HepG2 (cell line): ENCODE data around the gene RPL37. TPM values are rescaled to one million over a fixed set of nuclear protein-coding genes. Genes with fewer than 3 reads are reported as not detected.

Experiments used
- AFF4 ChIP-seq: sonication (generic); formaldehyde crosslinking; IDR thresholded peaks from 2 replicates; pipeline ENCODE4 v1.4.0; 2020; ENCODE audit warnings: missing genetic modification reagents
- MBD4 ChIP-seq: IDR thresholded peaks from 2 replicates; pipeline ENCODE4 v1.6.1; 2012; ENCODE audit warnings: low read length, inconsistent platforms, borderline replicate concordance
- NCOR1 ChIP-seq: fragments of 200-600 bp; sonication (generic); IDR thresholded peaks from 2 replicates; pipeline ENCODE4 v1.7.0; 2017; ENCODE audit warnings: antibody characterized with exemption, low read length, borderline replicate concordance
- PPARG ChIP-seq: conservative IDR thresholded peaks from 2 replicates; pipeline ENCODE4 v1.6.1; 2016; ENCODE audit warnings: missing biosample characterization, missing genetic modification reagents
- TFDP1 ChIP-seq: IDR thresholded peaks from 2 replicates; pipeline ENCODE4 v1.6.1; 2016; ENCODE audit warnings: missing compliant biosample characterization, missing genetic modification reagents, borderline replicate concordance
- YEATS4 ChIP-seq: sonication (generic); formaldehyde crosslinking; IDR thresholded peaks from 2 replicates; pipeline ENCODE4 v1.4.0; 2020; ENCODE audit warnings: missing genetic modification reagents, borderline replicate concordance
- ZFP36 ChIP-seq: fragments of 150-350 bp; IDR thresholded peaks from 2 replicates; pipeline ENCODE4 v1.6.1; 2018; ENCODE audit warnings: borderline replicate concordance, low read length, low read depth; ENCODE audit not compliant: partially characterized antibody
- ZNF331 ChIP-seq: sonication (generic); formaldehyde crosslinking; IDR thresholded peaks from 2 replicates; pipeline ENCODE4 v1.4.0; 2020; ENCODE audit warnings: missing genetic modification reagents
- ZNF333 ChIP-seq: sonication (generic); formaldehyde crosslinking; IDR thresholded peaks from 2 replicates; pipeline ENCODE4 v1.4.0; 2020; ENCODE audit warnings: mild to moderate bottlenecking, missing genetic modification reagents, borderline replicate concordance
- ZNF367 ChIP-seq: sonication (generic); formaldehyde crosslinking; IDR thresholded peaks from 2 replicates; pipeline ENCODE4 v1.4.0; 2020; ENCODE audit warnings: missing genetic modification reagents, borderline replicate concordance
- ZNF710 ChIP-seq: sonication (generic); formaldehyde crosslinking; IDR thresholded peaks from 2 replicates; pipeline ENCODE4 v1.5.0; 2020; ENCODE audit warnings: mild to moderate bottlenecking, missing genetic modification reagents, borderline replicate concordance
- polyA plus RNA-seq, 8 experiments: library from polyadenylated mRNA; depleted of rRNA in 3 of 8; stranded (reverse) in 7 of 8; unstranded in 1 of 8; fragments of >200 nt; fragmentation: Illumina TruSeq in 4 of 8; extraction: Trizol in 4 of 8; gene quantifications; 2 replicates each; pipeline versions ENCODE4 v1.2.1 to v1.2.3, GENCODE V29; 2011 to 2016; ENCODE audit warnings: low read depth in 4 of 8, missing spikeins in 1 of 8, mixed read lengths in 1 of 8; ENCODE audit not compliant: insufficient read depth in 1 of 8
- total RNA-seq, 5 experiments: library from RNA; depleted of rRNA; stranded (reverse); fragments of >200 nt; fragmentation: Illumina TruSeq; extraction: Trizol; gene quantifications; 2 replicates each; pipeline ENCODE4 v1.2.3, GENCODE V29; 2016; ENCODE audit warnings: low read depth in 1 of 5
- TF ChIP-seq, protein P1 (sequence below): IDR thresholded peaks from 2 replicates; pipeline ENCODE4 v1.4.0; 2020; ENCODE audit warnings: mild to moderate bottlenecking, missing genetic modification reagents
- TF ChIP-seq, protein P2 (sequence below): sonication (generic); formaldehyde crosslinking; IDR thresholded peaks from 2 replicates; pipeline ENCODE4 v1.4.0; 2020; ENCODE audit warnings: missing genetic modification reagents
- TF ChIP-seq, protein P3 (sequence below): sonication (generic); formaldehyde crosslinking; IDR thresholded peaks from 2 replicates; pipeline ENCODE4 v1.8.0; 2022; ENCODE audit warnings: low read depth, missing genetic modification reagents

Gene RPL37
- total and polyA plus RNA-seq, 2 of the 13 experiments (the other 11 are each of a cell fraction or from before 2014, with no cell fraction given): 1,981 to 3,367 TPM

DNA sequence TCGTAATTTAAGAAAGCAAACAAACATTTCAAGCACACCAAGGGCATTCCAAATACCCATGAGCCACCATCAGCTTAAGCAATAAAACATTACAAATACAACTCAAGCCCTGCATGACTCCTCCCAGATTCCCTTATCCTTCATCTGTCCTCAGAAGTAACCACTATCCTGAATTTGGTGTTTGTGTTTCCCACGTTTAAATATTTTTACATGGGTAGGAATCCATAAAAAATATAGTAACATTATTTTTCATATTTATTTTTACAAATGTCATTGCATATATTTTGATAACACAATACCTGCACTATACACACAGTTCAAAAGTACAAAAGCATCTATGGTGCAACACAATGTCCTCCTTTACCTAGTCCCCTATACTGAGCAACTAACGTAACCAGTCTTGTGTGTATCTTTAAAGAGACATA is 43.3 kb downstream of the RPL37 start (continued):
- TF ChIP-seq, protein P1, sequence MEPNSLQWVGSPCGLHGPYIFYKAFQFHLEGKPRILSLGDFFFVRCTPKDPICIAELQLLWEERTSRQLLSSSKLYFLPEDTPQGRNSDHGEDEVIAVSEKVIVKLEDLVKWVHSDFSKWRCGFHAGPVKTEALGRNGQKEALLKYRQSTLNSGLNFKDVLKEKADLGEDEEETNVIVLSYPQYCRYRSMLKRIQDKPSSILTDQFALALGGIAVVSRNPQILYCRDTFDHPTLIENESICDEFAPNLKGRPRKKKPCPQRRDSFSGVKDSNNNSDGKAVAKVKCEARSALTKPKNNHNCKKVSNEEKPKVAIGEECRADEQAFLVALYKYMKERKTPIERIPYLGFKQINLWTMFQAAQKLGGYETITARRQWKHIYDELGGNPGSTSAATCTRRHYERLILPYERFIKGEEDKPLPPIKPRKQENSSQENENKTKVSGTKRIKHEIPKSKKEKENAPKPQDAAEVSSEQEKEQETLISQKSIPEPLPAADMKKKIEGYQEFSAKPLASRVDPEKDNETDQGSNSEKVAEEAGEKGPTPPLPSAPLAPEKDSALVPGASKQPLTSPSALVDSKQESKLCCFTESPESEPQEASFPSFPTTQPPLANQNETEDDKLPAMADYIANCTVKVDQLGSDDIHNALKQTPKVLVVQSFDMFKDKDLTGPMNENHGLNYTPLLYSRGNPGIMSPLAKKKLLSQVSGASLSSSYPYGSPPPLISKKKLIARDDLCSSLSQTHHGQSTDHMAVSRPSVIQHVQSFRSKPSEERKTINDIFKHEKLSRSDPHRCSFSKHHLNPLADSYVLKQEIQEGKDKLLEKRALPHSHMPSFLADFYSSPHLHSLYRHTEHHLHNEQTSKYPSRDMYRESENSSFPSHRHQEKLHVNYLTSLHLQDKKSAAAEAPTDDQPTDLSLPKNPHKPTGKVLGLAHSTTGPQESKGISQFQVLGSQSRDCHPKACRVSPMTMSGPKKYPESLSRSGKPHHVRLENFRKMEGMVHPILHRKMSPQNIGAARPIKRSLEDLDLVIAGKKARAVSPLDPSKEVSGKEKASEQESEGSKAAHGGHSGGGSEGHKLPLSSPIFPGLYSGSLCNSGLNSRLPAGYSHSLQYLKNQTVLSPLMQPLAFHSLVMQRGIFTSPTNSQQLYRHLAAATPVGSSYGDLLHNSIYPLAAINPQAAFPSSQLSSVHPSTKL: peak; percentile 59
- TF ChIP-seq TFDP1 (CRISPR knock-in tag) (no peak), ZNF710 (CRISPR knock-in tag) (no peak), ZNF367 (CRISPR knock-in tag) (no peak), ZNF331 (CRISPR knock-in tag) (no peak), ZFP36 (no peak), YEATS4 (CRISPR knock-in tag) (no peak), ZNF333 (CRISPR knock-in tag) (no peak), AFF4 (no peak), MBD4 (peak; percentile 21; the same call in 1 of the 2 replicates), PPARG (CRISPR knock-in tag) (0 out of 2 replicates have a peak, but pooled peaks have one; percentile 11), NCOR1 (peak; percentile 86)
- TF ChIP-seq, protein P2, sequence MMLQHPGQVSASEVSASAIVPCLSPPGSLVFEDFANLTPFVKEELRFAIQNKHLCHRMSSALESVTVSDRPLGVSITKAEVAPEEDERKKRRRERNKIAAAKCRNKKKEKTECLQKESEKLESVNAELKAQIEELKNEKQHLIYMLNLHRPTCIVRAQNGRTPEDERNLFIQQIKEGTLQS: no peak
- TF ChIP-seq, protein P3, sequence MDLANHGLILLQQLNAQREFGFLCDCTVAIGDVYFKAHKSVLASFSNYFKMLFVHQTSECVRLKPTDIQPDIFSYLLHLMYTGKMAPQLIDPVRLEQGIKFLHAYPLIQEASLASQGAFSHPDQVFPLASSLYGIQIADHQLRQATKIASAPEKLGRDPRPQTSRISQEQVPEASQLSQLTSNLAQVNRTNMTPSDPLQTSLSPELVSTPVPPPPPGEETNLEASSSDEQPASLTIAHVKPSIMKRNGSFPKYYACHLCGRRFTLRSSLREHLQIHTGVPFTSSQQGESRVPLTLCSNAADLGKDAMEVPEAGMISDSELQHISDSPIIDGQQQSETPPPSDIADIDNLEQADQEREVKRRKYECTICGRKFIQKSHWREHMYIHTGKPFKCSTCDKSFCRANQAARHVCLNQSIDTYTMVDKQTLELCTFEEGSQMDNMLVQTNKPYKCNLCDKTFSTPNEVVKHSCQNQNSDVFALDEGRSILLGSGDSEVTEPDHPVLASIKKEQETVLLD (CRISPR knock-in tag): no peak
